ENCODE data around the gene ZKSCAN7.
A peak's percentile ranks its signal among the peaks of the same experiment; 100 is the strongest.

The ZKSCAN7 gene

GRCh38 chr3:44509393-44509921 is 45.5 kb upstream of the ZKSCAN7 start:
- no peak overlapping the region for H3K27ac ChIP-seq (ENCODE audit: extremely low read depth, low read depth, low read length)
- TF ChIP-seq ZNF26 (tag by site-specific recombination; IDR thresholded peaks at IDR 0.05) (no peak), ZNF518A (tag by site-specific recombination; conservative IDR thresholded peaks at IDR 0.05; ENCODE audit: low read depth) (no peak), ZNF510 (tag by site-specific recombination; IDR thresholded peaks at IDR 0.05; ENCODE audit: insufficient replicate concordance) (no peak), ZNF184 (tag by site-specific recombination; IDR thresholded peaks at IDR 0.05) (no peak), ZNF112 (tag by site-specific recombination; IDR thresholded peaks at IDR 0.05) (no peak), INSM2 (tag by site-specific recombination; IDR thresholded peaks at IDR 0.05) (no peak), BCL11B (tag by site-specific recombination; IDR thresholded peaks at IDR 0.05; ENCODE audit: low read depth) (no peak), ZNF121 (tag by site-specific recombination; IDR thresholded peaks at IDR 0.05) (no peak), ZNF214 (tag by site-specific recombination; IDR thresholded peaks at IDR 0.05; ENCODE audit: borderline replicate concordance) (no peak), KLF9 (tag by site-specific recombination; IDR thresholded peaks at IDR 0.05; ENCODE audit: low read depth) (no peak), ZNF362 (tag by site-specific recombination; IDR thresholded peaks at IDR 0.05) (no peak), ZNF391 (tag by site-specific recombination; IDR thresholded peaks at IDR 0.05; ENCODE audit: borderline replicate concordance, low read depth) (no peak), ZNF558 (tag by site-specific recombination; IDR thresholded peaks at IDR 0.05) (no peak)
- TF ChIP-seq, protein P1, sequence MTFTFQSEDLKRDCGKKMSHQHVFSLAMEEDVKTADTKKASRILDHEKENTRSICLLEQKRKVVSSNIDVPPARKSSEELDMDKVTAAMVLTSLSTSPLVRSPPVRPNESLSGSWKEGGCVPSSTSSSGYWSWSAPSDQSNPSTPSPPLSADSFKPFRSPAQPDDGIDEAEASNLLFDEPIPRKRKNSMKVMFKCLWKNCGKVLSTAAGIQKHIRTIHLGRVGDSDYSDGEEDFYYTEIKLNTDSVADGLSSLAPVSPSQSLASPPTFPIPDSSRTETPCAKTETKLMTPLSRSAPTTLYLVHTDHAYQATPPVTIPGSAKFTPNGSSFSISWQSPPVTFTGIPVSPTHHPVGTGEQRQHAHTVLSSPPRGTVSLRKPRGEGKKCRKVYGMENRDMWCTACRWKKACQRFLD (tag by site-specific recombination; IDR thresholded peaks at IDR 0.05), result no peak
- H3K4me1 ChIP-seq (ENCODE audit: control insufficient read depth, insufficient read depth, low read length), result no peaks in the 10 kb centered on the region
- POLR2A ChIA-PET, result interaction anchor here (1.1 kb wide), 1 partner anchor 171 kb away, joined by 4 read pairs; the partner anchor contains the start of gene TCAIM
- peaks cover 0 to 2% of the 10 kb centered on the region in 2 experiments; a peak in 2 of 3 replicates for H3K36me3 ChIP-seq (ENCODE audit: control insufficient read depth in 2 of 2, insufficient read depth in 1 of 2, low read length in 2 of 2)
- H3K9me3 ChIP-seq (ENCODE audit: control insufficient read depth, insufficient read depth, low read depth, low read length), result no peaks in the 10 kb centered on the region
- H3K4me3 ChIP-seq (ENCODE audit: low read depth, low read length), result peak overlapping the region; percentile 70
- CTCF ChIA-PET, result no interaction called here

All from HEK293 (cell line).